Measurements from ENCODE around the gene CHN2.

GRCh38 chr7:29494350-29494749, 299.8 kb downstream of the CHN2 start:
- TF ChIP-seq CTCF (IDR thresholded peaks at IDR 0.05; ENCODE audit: insufficient read depth, low read length, poor library complexity, severe bottlenecking) (no peak), EZH2phosphoT487 (conservative IDR thresholded peaks at IDR 0.05; ENCODE audit: low read length) (no peak)
